Left colon (tissue), 2 donors: ENCODE results near the gene ZMYND15. TPM values are rescaled to one million over a fixed set of nuclear protein-coding genes. Genes with fewer than 3 reads are reported as not detected.

ENCODE experiments used
- ATAC-seq: fragments of 200-7000 bp; cut with Tn5 transposase; one replicate; pipeline ENCODE4 v1.9.1; 2020; ENCODE audit warnings: mild to moderate bottlenecking, moderate library complexity
- DNase-seq, 2 donors: peaks; one replicate each; pipeline ENCODE4 v3.0.0-alpha.2; 2020
- intact Hi-C, 2 donors: fragments of 100-400 bp; cut with DNase I in 1 of 2; cut with micrococcal nuclease in 1 of 2; formaldehyde crosslinking; loops; one replicate each; pipeline versions ENCODE4 v1.11.2 to v1.14.0; 2022; cut with DNase I, micrococcal nuclease
- total RNA-seq, 2 donors: library from RNA; stranded (reverse); fragmentation: NEBNext Ultra II Directional; extraction: Animal tissue kit (Norgen Biotek cat#: 25700); gene quantifications; one replicate each; pipeline ENCODE4 v1.2.1, GENCODE V29; 2021
- donor health status: DM: no; HTN: no; CAD: no.
- donor health status: DM: yes; HTN: yes; CAD: no.

The ZMYND15 gene
- total RNA-seq, 2 donors from 2014 or later = 1.1 to 1.9 TPM

GRCh38 chr17:4769628-4770027 is 30.0 kb downstream of the ZMYND15 start:
- no peak for ATAC-seq
- intact Hi-C loops = no loop called here
- DNase-seq = no peak

GRCh38 chr17:4771519-4772234 is 32.0 kb downstream of the ZMYND15 start, which contains the start of gene TM4SF5:
Gene TM4SF5 (plus strand): TSS chr17:4771886. CDS start chr17:4771923, 37 bp downstream.
- peak; percentile 98 for ATAC-seq
- peak; percentile 83 to 88 for DNase-seq
- intact Hi-C loops = no loop called here

DNA sequence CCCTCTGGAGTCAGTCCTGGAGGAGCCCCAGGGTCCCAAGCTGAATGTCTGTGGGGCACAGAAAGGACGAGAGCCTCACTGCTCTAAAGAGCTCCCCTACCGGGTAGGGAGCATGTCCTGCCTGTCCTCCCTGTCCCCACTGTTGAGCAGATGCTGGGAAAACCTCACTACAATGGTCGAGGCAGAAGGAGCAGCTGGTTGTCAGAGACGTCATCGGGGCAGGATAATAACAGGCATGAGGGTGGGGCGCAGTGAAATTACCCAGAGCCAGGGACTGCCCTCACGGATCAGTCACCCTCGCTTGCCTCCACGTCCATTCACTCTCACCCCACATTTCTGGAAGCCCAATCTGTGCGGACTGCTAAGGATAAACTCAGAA is 32.6 kb downstream of the ZMYND15 start:
- DNase-seq (peak; percentile 60 to 68), ATAC-seq (peak; percentile 82)
- intact Hi-C loops = no loop called here

- intact Hi-C loops = no loop called here
- ATAC-seq = no peak
- DNase-seq = no peak
Observed at GRCh38 chr17:4777969-4778760, 38.5 kb downstream of the ZMYND15 start.

GRCh38 chr17:4780325-4780955 is 40.8 kb downstream of the ZMYND15 start:
- ATAC-seq (no peak), DNase-seq (no peak)
- intact Hi-C loops = loop anchor here in 1 of 2 donors (10.0 kb wide), 2 partner anchors 46 to 104 kb away; partner anchors contain the start of genes CXCL16, MED11 and ZMYND15

DNA sequence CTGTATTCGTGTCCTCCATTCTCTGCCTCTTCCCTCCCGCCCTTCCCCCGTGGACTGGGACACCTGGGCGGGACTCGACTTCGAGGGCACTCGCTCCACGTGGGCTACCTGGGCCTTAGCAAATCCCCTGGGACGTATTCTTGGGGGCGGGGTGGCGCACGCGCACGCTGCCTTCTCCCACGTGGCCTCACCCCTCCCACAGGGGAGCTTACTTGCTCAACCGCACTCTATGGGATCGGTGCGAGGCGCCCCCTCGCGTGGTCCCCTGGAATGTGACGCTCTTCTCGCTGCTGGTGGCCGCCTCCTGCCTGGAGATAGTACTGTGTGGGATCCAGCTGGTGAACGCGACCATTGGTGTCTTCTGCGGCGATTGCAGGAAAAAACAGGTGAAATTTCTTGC is 43.0 kb downstream of the ZMYND15 start:
- intact Hi-C loops = loop anchor here in 1 of 2 donors (10.0 kb wide), 2 partner anchors 48 to 102 kb away; partner anchors contain the start of genes CXCL16, MED11 and ZMYND15
- ATAC-seq (no peak), DNase-seq (no peak)

GRCh38 chr17:4785311-4786105 is 45.9 kb downstream of the ZMYND15 start:
- no peak for ATAC-seq
- DNase-seq = no peak
- intact Hi-C loops = loop anchor here (5.0 to 10.0 kb wide), 3 partner anchors 51 to 102 kb away; partner anchors contain the start of genes CXCL16 (in 1 of the 2), MED11 (in 1 of the 2) and ZMYND15 (in 1 of the 2)

DNA sequence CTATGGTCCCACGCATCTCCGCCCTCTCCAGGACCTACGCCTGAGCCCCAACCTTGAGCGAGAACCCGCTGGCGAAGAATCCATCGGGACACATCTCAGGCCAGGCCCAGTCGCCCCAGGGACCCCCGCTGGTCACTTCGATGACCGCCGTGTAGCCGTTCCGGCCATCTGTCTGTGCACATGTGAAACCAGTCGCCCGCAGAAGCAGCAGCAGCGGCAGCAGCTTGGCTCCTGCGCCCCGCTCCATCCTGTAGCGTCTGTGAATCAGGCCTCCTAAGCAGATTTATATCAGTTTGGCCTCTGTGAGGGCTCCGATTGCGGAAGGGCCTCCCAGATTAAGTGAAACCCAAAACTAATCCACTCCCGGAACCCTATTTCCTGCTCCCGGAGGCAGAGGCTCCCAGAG is 46.5 kb downstream of the ZMYND15 start, which contains the start of gene VMO1:
TSS of gene VMO1 (minus strand) at position 259 of the 406 bp plus-strand sequence. CDS start at position 247, 12 bp downstream.
- ATAC-seq = no peak
- peak in 1 of 2 donors; percentile 31 for DNase-seq
- intact Hi-C loops = loop anchor here (5.0 to 10.0 kb wide), 3 partner anchors 51 to 101 kb away; partner anchors contain the start of genes CXCL16 (in 1 of the 2), MED11 (in 1 of the 2) and ZMYND15 (in 1 of the 2)

DNA sequence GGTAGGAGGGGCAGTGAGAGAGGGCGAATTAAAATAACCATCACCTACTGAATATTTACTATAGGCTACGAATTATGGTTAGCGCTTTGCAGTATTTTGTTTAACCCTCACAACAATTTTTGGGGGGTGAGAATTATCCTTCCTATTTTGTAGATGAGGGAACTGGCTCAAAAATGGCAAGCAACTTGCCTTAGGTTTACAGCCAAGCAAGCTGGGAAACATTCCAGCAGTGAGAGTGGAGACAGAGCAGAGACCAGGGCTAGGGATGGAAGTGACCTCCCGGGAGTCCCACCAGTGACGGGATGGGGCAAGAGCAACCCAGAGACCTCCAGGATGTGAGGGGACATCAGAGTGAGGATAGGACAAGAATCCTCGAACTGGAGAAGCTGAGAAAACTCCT is 46.9 kb downstream of the ZMYND15 start:
- ATAC-seq (no peak), DNase-seq (no peak)
- intact Hi-C loops = loop anchor here (5.0 to 10.0 kb wide), 3 partner anchors 52 to 101 kb away; partner anchors contain the start of genes CXCL16 (in 1 of the 2), MED11 (in 1 of the 2) and ZMYND15 (in 1 of the 2)

- DNase-seq (no peak), ATAC-seq (no peak)
- intact Hi-C loops = loop anchor here (5.0 to 10.0 kb wide), 3 partner anchors 53 to 99 kb away; partner anchors contain the start of genes CXCL16 (in 1 of the 2), MED11 (in 1 of the 2) and ZMYND15 (in 1 of the 2)
Observed at GRCh38 chr17:4788159-4788806, 48.6 kb downstream of the ZMYND15 start.

DNA sequence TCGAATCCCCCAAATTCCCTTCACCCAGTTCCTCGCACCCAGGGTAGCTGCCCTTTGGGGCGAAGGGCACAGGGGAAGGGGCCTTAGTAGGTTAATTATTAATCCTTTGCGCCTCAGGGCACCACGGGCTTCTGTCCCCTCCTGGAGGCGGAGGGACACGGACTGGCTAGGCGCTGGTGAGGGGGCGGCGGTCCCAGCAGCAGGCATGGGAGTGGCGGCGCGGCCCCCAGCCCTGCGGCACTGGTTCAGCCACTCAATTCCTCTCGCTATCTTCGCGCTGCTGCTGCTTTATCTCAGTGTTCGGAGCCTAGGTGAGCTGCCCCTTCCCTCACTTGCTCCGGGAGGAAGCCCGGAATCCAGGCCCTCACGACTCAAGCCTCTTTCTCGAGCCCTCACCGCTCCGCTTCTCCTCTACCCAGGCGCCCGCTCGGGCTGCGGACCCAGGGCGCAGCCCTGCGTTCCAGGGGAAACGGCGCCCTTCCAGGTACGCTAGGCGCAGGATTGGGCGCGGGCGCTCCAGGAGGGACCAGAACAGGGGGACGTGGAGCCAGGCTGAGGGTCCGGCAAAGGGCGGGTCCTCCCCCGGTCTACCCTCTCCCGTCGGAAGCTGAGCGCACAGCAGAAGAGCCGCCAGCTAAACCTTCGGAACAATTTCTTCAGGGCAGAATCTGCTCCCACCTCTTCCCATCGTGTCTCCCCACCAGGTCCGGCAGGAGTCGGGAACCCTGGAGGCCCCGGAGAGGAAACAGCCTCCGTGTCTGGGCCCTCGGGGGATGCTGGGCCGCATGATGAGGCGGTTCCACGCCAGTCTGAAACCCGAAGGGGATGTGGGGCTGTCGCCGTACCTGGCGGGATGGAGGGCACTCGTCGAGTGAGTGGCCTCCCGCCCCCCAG is 49.4 kb downstream of the ZMYND15 start, which contains the start of gene GLTPD2:
TSS of gene GLTPD2 (plus strand) at position 158 of the 894 bp plus-strand sequence. CDS start at position 206, 48 bp downstream.
- intact Hi-C loops = loop anchor here (5.0 to 10.0 kb wide), 3 partner anchors 54 to 98 kb away; partner anchors contain the start of genes CXCL16 (in 1 of the 2), MED11 (in 1 of the 2) and ZMYND15 (in 1 of the 2)
- ATAC-seq = peak; percentile 24
- DNase-seq = peak in 1 of 2 donors; percentile 33

GRCh38 chr17:4789701-4789950 is 50.0 kb downstream of the ZMYND15 start:
- ATAC-seq (no peak), DNase-seq (no peak)
- intact Hi-C loops = loop anchor here (5.0 to 10.0 kb wide), 3 partner anchors 55 to 98 kb away; partner anchors contain the start of genes CXCL16 (in 1 of the 2), MED11 (in 1 of the 2) and ZMYND15 (in 1 of the 2)

GRCh38 chr17:4789951-4790704 is 50.5 kb downstream of the ZMYND15 start:
- intact Hi-C loops = loop anchor here (5.0 to 10.0 kb wide), 3 partner anchors 55 to 97 kb away; partner anchors contain the start of genes CXCL16 (in 1 of the 2), MED11 (in 1 of the 2) and ZMYND15 (in 1 of the 2)
- DNase-seq (peak; percentile 84 to 90), ATAC-seq (peak; percentile 89)

GRCh38 chr17:4790705-4791088 is 51.1 kb downstream of the ZMYND15 start:
- ATAC-seq (no peak), DNase-seq (no peak)
- intact Hi-C loops = no loop called here

GRCh38 chr17:4795168-4795567 is 55.5 kb downstream of the ZMYND15 start:
- intact Hi-C loops = no loop called here
- ATAC-seq (no peak), DNase-seq (no peak)
